MCF 10A (cell line): Measurements from ENCODE around the gene DGLUCY. TPM values are rescaled to one million over a fixed set of nuclear protein-coding genes. Genes with fewer than 3 reads are reported as not detected.

Experiments used
- BruUV-seq: library from RNA; stranded (reverse); fragments of 400-500 nt; replicated peaks from 2 replicates; lab custom pipeline; 2021; lab: Mats Ljungman, UMichigan
- CTCF ChIA-PET: fragments of 300-600 bp; sonication (Branson Sonifier 250); formaldehyde crosslinking; extraction: SDS; loops from one replicate; lab custom pipeline; 2021; ENCODE audit warnings: antibody characterized with exemption, inconsistent platforms; lab: Yijun Ruan, JAX
- POLR2A ChIA-PET: fragments of 300-600, 350-650 bp; sonication (Branson Sonifier 250); formaldehyde crosslinking; extraction: SDS; loops from one replicate; lab custom pipeline; 2020; ENCODE audit warnings: antibody characterized with exemption, inconsistent platforms; lab: Yijun Ruan, JAX
- DNase-seq: peaks from one replicate; pipeline ENCODE4 v3.0.0-alpha.2; 2018; ENCODE audit not compliant: unreplicated experiment
- H3K27ac Mint-ChIP-seq: one replicate; pipeline ENCODE4 v1.8.0; 2022; ENCODE audit warnings: mild to moderate bottlenecking, low read depth, mixed read lengths; ENCODE audit not compliant: unreplicated experiment
- H3K27me3 Mint-ChIP-seq: one replicate; pipeline ENCODE4 v1.8.0; 2022; ENCODE audit warnings: mixed read lengths; ENCODE audit not compliant: insufficient read depth, unreplicated experiment
- H3K36me3 Mint-ChIP-seq: one replicate; pipeline ENCODE4 v1.8.0; 2022; ENCODE audit warnings: mild to moderate bottlenecking, moderate library complexity, mixed read lengths; ENCODE audit not compliant: insufficient read depth, unreplicated experiment
- H3K4me1 Mint-ChIP-seq: one replicate; pipeline ENCODE4 v1.8.0; 2022; ENCODE audit warnings: mixed read lengths; ENCODE audit not compliant: insufficient read depth, unreplicated experiment
- H3K4me3 Mint-ChIP-seq: one replicate; pipeline ENCODE4 v1.8.0; 2022; ENCODE audit warnings: mild to moderate bottlenecking, moderate library complexity, mixed read lengths; ENCODE audit not compliant: unreplicated experiment
- H3K9me3 Mint-ChIP-seq: one replicate; pipeline ENCODE4 v1.8.0; 2022; ENCODE audit warnings: mixed read lengths; ENCODE audit not compliant: unreplicated experiment
- intact Hi-C: fragments of 100-400 bp; cut with micrococcal nuclease; formaldehyde crosslinking; loops from 2 replicates; pipeline ENCODE4 v1.14.1; 2022
- total RNA-seq: library from RNA; stranded (reverse); gene quantifications from 2 replicates; pipeline ENCODE4 v1.2.3, GENCODE V29; 2022
- TF ChIP-seq, protein P1 (sequence below): fragments of 200-600 bp; IDR thresholded peaks from one replicate; pipeline ENCODE4 v1.8.0; 2022; ENCODE audit warnings: antibody characterized with exemption, mild to moderate bottlenecking; ENCODE audit not compliant: unreplicated experiment

Gene DGLUCY
- total RNA-seq, 1 experiment from 2014 or later = 11.7 TPM

GRCh38 chr14:91204657-91205056, 90.8 kb downstream of the DGLUCY start:
- TF ChIP-seq, protein P1, sequence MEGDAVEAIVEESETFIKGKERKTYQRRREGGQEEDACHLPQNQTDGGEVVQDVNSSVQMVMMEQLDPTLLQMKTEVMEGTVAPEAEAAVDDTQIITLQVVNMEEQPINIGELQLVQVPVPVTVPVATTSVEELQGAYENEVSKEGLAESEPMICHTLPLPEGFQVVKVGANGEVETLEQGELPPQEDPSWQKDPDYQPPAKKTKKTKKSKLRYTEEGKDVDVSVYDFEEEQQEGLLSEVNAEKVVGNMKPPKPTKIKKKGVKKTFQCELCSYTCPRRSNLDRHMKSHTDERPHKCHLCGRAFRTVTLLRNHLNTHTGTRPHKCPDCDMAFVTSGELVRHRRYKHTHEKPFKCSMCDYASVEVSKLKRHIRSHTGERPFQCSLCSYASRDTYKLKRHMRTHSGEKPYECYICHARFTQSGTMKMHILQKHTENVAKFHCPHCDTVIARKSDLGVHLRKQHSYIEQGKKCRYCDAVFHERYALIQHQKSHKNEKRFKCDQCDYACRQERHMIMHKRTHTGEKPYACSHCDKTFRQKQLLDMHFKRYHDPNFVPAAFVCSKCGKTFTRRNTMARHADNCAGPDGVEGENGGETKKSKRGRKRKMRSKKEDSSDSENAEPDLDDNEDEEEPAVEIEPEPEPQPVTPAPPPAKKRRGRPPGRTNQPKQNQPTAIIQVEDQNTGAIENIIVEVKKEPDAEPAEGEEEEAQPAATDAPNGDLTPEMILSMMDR = no peak
- POLR2A ChIA-PET = interaction anchor here (0.7 kb wide), 1 partner anchor 46 kb away, joined by 3 read pairs; no protein-coding TSS in a partner anchor
- no TSS peak for BruUV-seq
- CTCF ChIA-PET = interaction anchor here (0.5 to 1.3 kb wide), 2 partner anchors 28 to 802 kb away, joined by 3 read pairs; no protein-coding TSS in a partner anchor
- Mint-ChIP-seq H3K27ac (peak overlapping the region; percentile 36), H3K9me3 (peaks cover 7% of the 10 kb centered on the region), H3K4me3 (no peak overlapping the region), H3K27me3 (no peaks in the 10 kb centered on the region), H3K36me3 (peaks cover 33% of the 10 kb centered on the region), H3K4me1 (no peaks in the 10 kb centered on the region)
- intact Hi-C loops = no loop called here
- DNase-seq = no peak

- Mint-ChIP-seq H3K9me3 (peaks cover 6% of the 10 kb centered on the region), H3K4me3 (no peak overlapping the region), H3K27ac (no peak overlapping the region), H3K4me1 (no peaks in the 10 kb centered on the region), H3K36me3 (peaks cover 39% of the 10 kb centered on the region), H3K27me3 (no peaks in the 10 kb centered on the region)
- no peak for DNase-seq
- CTCF ChIA-PET = interaction anchor here (1.3 kb wide), 1 partner anchor 29 kb away, joined by 3 read pairs; no protein-coding TSS in a partner anchor
- BruUV-seq = no TSS peak
- POLR2A ChIA-PET = interaction anchor here (0.7 kb wide), 1 partner anchor 45 kb away, joined by 3 read pairs; no protein-coding TSS in a partner anchor
- TF ChIP-seq, protein P1 = no peak
- intact Hi-C loops = no loop called here
Observed at GRCh38 chr14:91205459-91205858, 91.6 kb downstream of the DGLUCY start.

GRCh38 chr14:91207008-91207407, 93.1 kb downstream of the DGLUCY start:
- Mint-ChIP-seq H3K27ac (no peak overlapping the region), H3K4me3 (no peak overlapping the region), H3K9me3 (no peaks in the 10 kb centered on the region), H3K36me3 (peaks cover 44% of the 10 kb centered on the region), H3K27me3 (no peaks in the 10 kb centered on the region), H3K4me1 (no peaks in the 10 kb centered on the region)
- no TSS peak for BruUV-seq
- ChIA-PET CTCF (interaction anchor here (1.1 kb wide), 1 partner anchor 32 kb away, joined by 3 read pairs; no protein-coding TSS in a partner anchor), POLR2A (no interaction called here)
- TF ChIP-seq, protein P1 = no peak
- no peak for DNase-seq
- intact Hi-C loops = no loop called here

GRCh38 chr14:91211017-91211416, 97.1 kb downstream of the DGLUCY start:
- Mint-ChIP-seq H3K4me3 (no peak overlapping the region), H3K4me1 (peaks cover 4% of the 10 kb centered on the region), H3K36me3 (peaks cover 32% of the 10 kb centered on the region), H3K9me3 (no peaks in the 10 kb centered on the region), H3K27me3 (no peaks in the 10 kb centered on the region), H3K27ac (no peak overlapping the region)
- BruUV-seq = no TSS peak
- DNase-seq = no peak
- POLR2A ChIA-PET = no interaction called here
- TF ChIP-seq, protein P1 = no peak
- CTCF ChIA-PET = interaction anchor here (0.7 to 1.4 kb wide), 2 partner anchors 22 to 34 kb away, joined by 4 to 5 read pairs; no protein-coding TSS in a partner anchor
- intact Hi-C loops = no loop called here
